SK-N-SH (cell line): ENCODE measurements around the gene PHF20. TPM values are rescaled to one million over a fixed set of nuclear protein-coding genes. Genes with fewer than 3 reads are reported as not detected.

ENCODE experiments used
- CTCF ChIA-PET: fragments of 300-600, 350-600 bp; formaldehyde crosslinking; extraction: SDS; loops from one replicate; lab custom pipeline; 2021; lab: Yijun Ruan, JAX
- POLR2A ChIA-PET: fragments of 350-600 bp; sonication (Branson Sonifier 250); formaldehyde crosslinking; extraction: SDS; loops from one replicate; lab custom pipeline; 2020; ENCODE audit warnings: antibody characterized with exemption, inconsistent platforms; lab: Yijun Ruan, JAX
- DNase-seq: peaks from one replicate; pipeline ENCODE4 v3.0.0; 2012
- H2AFZ ChIP-seq: fragments of 200-600 bp; sonication (generic); 2 replicates; pipeline ENCODE4 v1.8.1; 2016; ENCODE audit warnings: antibody characterized with exemption, mild to moderate bottlenecking, low read depth
- H3F3A ChIP-seq: fragments of 200-600 bp; sonication (generic); replicated peaks from 2 replicates; pipeline ENCODE3; 2016; ENCODE audit warnings: antibody characterized with exemption, mild to moderate bottlenecking; ENCODE audit not compliant: insufficient read depth
- H3K27ac ChIP-seq, 2 experiments: fragments of 200-500 bp in 1 of 2; fragments of 200-600 bp in 1 of 2; sonication (Bioruptor generic) in 1 of 2; sonication (generic), shearing (Covaris generic) in 1 of 2; 2 replicates each; pipeline versions ENCODE4 v1.5.1 to v1.6.1; 2014 to 2016; ENCODE audit warnings: low read depth in 2 of 2, inconsistent platforms in 1 of 2, low read length in 1 of 2, mild to moderate bottlenecking in 1 of 2, mixed read lengths in 1 of 2
- H3K27me3 ChIP-seq: fragments of 200-600 bp; sonication (generic), shearing (Covaris generic); 2 replicates; pipeline ENCODE4 v1.6.1; 2016; ENCODE audit warnings: mixed run types; ENCODE audit not compliant: insufficient read depth
- H3K36me3 ChIP-seq, 2 experiments: fragments of 200-500 bp in 1 of 2; fragments of 200-600 bp in 1 of 2; sonication (Bioruptor generic) in 1 of 2; sonication (generic) in 1 of 2; replicated peaks in 1 of 2; 2 replicates each; pipeline versions ENCODE3 to v1.5.1; 2014 to 2016; ENCODE audit warnings: low read length in 1 of 2, mild to moderate bottlenecking in 1 of 2; ENCODE audit not compliant: insufficient read depth in 2 of 2, control insufficient read depth in 1 of 2
- H3K4me1 ChIP-seq, 2 experiments: fragments of 200-500 bp in 1 of 2; fragments of 200-600 bp in 1 of 2; sonication (Bioruptor generic) in 1 of 2; sonication (generic), shearing (Covaris generic) in 1 of 2; 2 replicates each; pipeline versions ENCODE4 v1.5.1 to v1.6.1; 2014 to 2016; ENCODE audit warnings: low read depth in 1 of 2, low read length in 1 of 2, mixed run types in 1 of 2; ENCODE audit not compliant: insufficient read depth in 2 of 2, control insufficient read depth in 1 of 2
- H3K4me2 ChIP-seq: fragments of 200-600 bp; sonication (generic), shearing (Covaris generic); 2 replicates; pipeline ENCODE4 v1.6.1; 2017; ENCODE audit warnings: mixed run types
- H3K4me3 ChIP-seq, 2 experiments: fragments of 200-500 bp in 1 of 2; fragments of 200-600 bp in 1 of 2; sonication (Bioruptor generic) in 1 of 2; sonication (generic), shearing (Covaris generic) in 1 of 2; 2 replicates each; pipeline versions ENCODE4 v1.5.1 to v1.8.1; 2014 to 2016; ENCODE audit warnings: low read depth in 2 of 2, inconsistent platforms in 1 of 2, low read length in 1 of 2, mild to moderate bottlenecking in 1 of 2, mixed read lengths in 1 of 2, moderate library complexity in 1 of 2
- H3K79me2 ChIP-seq: fragments of 200-600 bp; sonication (generic); 2 replicates; pipeline ENCODE4 v1.8.1; 2017; ENCODE audit warnings: mild to moderate bottlenecking; ENCODE audit not compliant: insufficient read depth
- H3K9ac ChIP-seq: fragments of 200-600 bp; sonication (generic); 2 replicates; pipeline ENCODE4 v1.6.1; 2017; ENCODE audit warnings: mixed run types
- H3K9me2 ChIP-seq: fragments of 200-600 bp; sonication (generic); 2 replicates; pipeline ENCODE4 v1.6.1; 2017; ENCODE audit warnings: mixed run types
- H3K9me3 ChIP-seq: fragments of 200-600 bp; sonication (generic); 2 replicates; pipeline ENCODE4 v1.6.1; 2017; ENCODE audit warnings: mixed run types, mild to moderate bottlenecking, moderate library complexity
- H4K20me1 ChIP-seq: fragments of 200-600 bp; sonication (generic); 2 replicates; pipeline ENCODE4 v1.6.1; 2017; ENCODE audit warnings: mild to moderate bottlenecking, mixed run types; ENCODE audit not compliant: insufficient read depth
- ELF1 ChIP-seq: IDR thresholded peaks from 2 replicates; pipeline ENCODE4 v1.4.0; 2012
- EZH2phosphoT487 ChIP-seq: fragments of 200-600 bp; sonication (generic); IDR thresholded peaks from 2 replicates; pipeline ENCODE4 v1.6.1; 2017; ENCODE audit warnings: low read depth, mixed run types, mild to moderate bottlenecking, antibody characterized with exemption, moderate library complexity, borderline replicate concordance
- GABPA ChIP-seq: IDR thresholded peaks from 2 replicates; pipeline ENCODE4 v1.4.0; 2012; ENCODE audit warnings: low read depth, mild to moderate bottlenecking
- MEF2A ChIP-seq: IDR thresholded peaks from 2 replicates; pipeline ENCODE4 v1.4.0; 2012; ENCODE audit warnings: low read depth, borderline replicate concordance
- NFIC ChIP-seq: IDR thresholded peaks from 2 replicates; pipeline ENCODE4 v1.4.0; 2012; ENCODE audit warnings: borderline replicate concordance
- POLR2AphosphoS5 ChIP-seq: IDR thresholded peaks from 2 replicates; pipeline ENCODE4 v1.6.1; 2012; ENCODE audit warnings: low read depth, low read length
- RFX5 ChIP-seq: IDR thresholded peaks from 2 replicates; pipeline ENCODE4 v1.6.1; 2012; ENCODE audit warnings: mild to moderate bottlenecking, improper control_type of control experiment, low read length
- SIN3A ChIP-seq: IDR thresholded peaks from 2 replicates; pipeline ENCODE4 v1.6.1; 2012; ENCODE audit warnings: low read depth, mild to moderate bottlenecking, low read length, moderate library complexity, borderline replicate concordance
- TAF1 ChIP-seq: IDR thresholded peaks from 2 replicates; pipeline ENCODE4 v1.6.1; 2012; ENCODE audit warnings: low read depth, mild to moderate bottlenecking, low read length, moderate library complexity, borderline replicate concordance
- TCF12 ChIP-seq: IDR thresholded peaks from 2 replicates; pipeline ENCODE4 v1.4.0; 2012
- TEAD4 ChIP-seq: IDR thresholded peaks from 2 replicates; pipeline ENCODE4 v1.4.0; 2012; ENCODE audit warnings: mild to moderate bottlenecking, borderline replicate concordance; ENCODE audit not compliant: insufficient read depth
- WGBS: methylation state at CpG from one replicate; pipeline ENCODE4 v1.1.6; 2017; ENCODE audit warnings: low lambda C conversion rate; 5-methylcytosine and 5-hydroxymethylcytosine counted together
- polyA plus RNA-seq, 3 experiments: library from polyadenylated mRNA; depleted of rRNA; stranded (reverse); fragments of >200 nt; gene quantifications; 2 replicates each; pipeline ENCODE4 v1.2.3, GENCODE V29; 2012
- TF ChIP-seq, protein P1 (sequence below): IDR thresholded peaks from 2 replicates; pipeline ENCODE4 v1.6.1; 2012; ENCODE audit warnings: mild to moderate bottlenecking, low read depth, low read length, moderate library complexity
- TF ChIP-seq, protein P2 (sequence below): fragments of 200-600 bp; sonication (generic); IDR thresholded peaks from 2 replicates; pipeline ENCODE4 v1.6.1; 2017; ENCODE audit warnings: antibody characterized with exemption, mild to moderate bottlenecking, moderate library complexity
- TF ChIP-seq, protein P3 (sequence below): IDR thresholded peaks from 2 replicates; pipeline ENCODE4; 2012
- TF ChIP-seq, protein P4 (sequence below): IDR thresholded peaks from 2 replicates; pipeline ENCODE4 v1.4.0; 2012; ENCODE audit warnings: low read depth, borderline replicate concordance
- TF ChIP-seq, protein P5 (sequence below): fragments of 150-350 bp; IDR thresholded peaks from 2 replicates; pipeline ENCODE4 v1.6.1; 2017; ENCODE audit warnings: antibody characterized with exemption, low read length, low read depth, borderline replicate concordance

The PHF20 gene
- polyA plus RNA-seq, 1 of the 3 experiments (the other 2 are of a cell fraction): 23.8 TPM

DNA sequence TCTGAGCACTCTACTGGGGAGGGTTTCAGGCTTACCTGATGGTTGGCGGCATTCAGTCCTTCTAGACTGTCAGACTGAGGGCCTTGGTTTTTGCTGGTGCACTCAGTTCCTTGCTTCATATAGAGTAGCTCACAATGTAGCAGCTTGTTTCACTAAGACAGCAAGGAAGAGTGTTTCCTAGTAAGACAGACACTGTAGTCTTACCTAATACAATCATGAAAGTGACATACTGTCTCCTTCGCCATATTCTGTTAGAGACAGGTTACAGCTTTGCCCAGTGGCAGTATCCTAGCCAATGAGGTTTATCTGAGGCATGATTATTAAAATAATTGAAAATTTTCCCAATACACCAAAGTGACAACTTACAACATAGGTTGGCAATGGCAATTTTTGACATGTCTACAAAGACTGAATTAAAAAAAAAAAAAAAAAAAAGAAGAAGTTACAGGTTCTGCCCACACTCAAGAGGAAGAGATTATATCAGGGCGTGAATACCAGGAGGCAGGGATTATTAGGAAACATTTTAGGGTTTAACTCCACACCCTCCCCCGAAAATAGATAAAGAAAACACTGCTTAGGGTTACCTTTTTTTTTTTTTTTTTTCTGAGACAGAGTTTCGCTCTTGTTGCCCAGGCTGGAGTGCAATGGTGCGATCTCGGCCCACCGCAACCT lies 115.7 kb downstream of the PHF20 start:
- POLR2A ChIA-PET: interaction anchor here (0.6 to 2.4 kb wide), 4 partner anchors 67 to 433 kb away, joined by 3 to 14 read pairs (median 3); partner anchors contain the start of genes CEP250, RBM39 and SCAND1
- H4K20me1 ChIP-seq: no peaks in the 10 kb centered on the region
- 99% methylated on average over 7 of the region's 8 CpGs for WGBS
- H3K79me2 ChIP-seq: peaks cover 48% of the 10 kb centered on the region
- DNase-seq: no peak
- H3K27me3 ChIP-seq: no peaks in the 10 kb centered on the region
- H3K4me3 ChIP-seq: no peak overlapping the region
- TF ChIP-seq RFX5 (peak; percentile 53; the same call in 1 of the 2 replicates), NFIC (no peak)
- H3K4me2 ChIP-seq: no peak overlapping the region
- H3K9ac ChIP-seq: no peak overlapping the region
- H3K9me3 ChIP-seq: no peaks in the 10 kb centered on the region
- H3K27ac ChIP-seq: peak overlapping the region; percentile 88 to 100; a peak in 3 of 4 replicates
- peaks cover 32% of the 10 kb centered on the region for H3F3A ChIP-seq
- H3K4me1 ChIP-seq: peaks cover 14 to 25% of the 10 kb centered on the region in 2 experiments
- H3K9me2 ChIP-seq: no peaks in the 10 kb centered on the region
- H2AFZ ChIP-seq: no peak overlapping the region
- H3K36me3 ChIP-seq: peaks cover 0 to 20% of the 10 kb centered on the region in 2 experiments
- CTCF ChIA-PET: interaction anchor here (0.9 to 5.8 kb wide), 3 partner anchors 67 to 425 kb away, joined by 3 to 40 read pairs (median 28); partner anchors contain the start of genes RBM39 and SCAND1

DNA sequence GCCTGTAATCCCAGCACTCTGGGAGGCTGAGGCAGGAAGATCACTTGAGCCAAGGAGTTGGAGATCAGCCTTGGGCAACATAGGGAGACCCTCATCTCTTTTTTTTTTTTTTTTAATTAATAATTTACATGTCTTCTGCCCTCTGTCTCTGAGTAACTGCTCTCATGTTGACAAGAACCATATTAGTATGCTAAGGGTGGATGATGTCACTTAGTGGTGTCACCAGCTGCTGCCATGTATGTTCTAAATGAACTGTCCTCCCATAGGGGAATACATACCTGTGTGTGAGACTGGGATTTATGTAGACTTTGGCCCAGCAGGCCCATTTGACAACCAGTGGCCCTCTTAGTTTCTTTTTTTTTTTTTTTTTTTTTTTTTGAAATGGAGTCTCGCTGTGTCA lies 116.8 kb downstream of the PHF20 start:
- Histone ChIP-seq H3K36me3 (peaks cover 0 to 20% of the 10 kb centered on the region in 2 experiments), H2AFZ (no peak overlapping the region), H3K4me1 (peaks cover 5 to 20% of the 10 kb centered on the region in 2 experiments)
- TF ChIP-seq POLR2AphosphoS5: no peak
- no peak for TF ChIP-seq NFIC
- TF ChIP-seq, protein P1, sequence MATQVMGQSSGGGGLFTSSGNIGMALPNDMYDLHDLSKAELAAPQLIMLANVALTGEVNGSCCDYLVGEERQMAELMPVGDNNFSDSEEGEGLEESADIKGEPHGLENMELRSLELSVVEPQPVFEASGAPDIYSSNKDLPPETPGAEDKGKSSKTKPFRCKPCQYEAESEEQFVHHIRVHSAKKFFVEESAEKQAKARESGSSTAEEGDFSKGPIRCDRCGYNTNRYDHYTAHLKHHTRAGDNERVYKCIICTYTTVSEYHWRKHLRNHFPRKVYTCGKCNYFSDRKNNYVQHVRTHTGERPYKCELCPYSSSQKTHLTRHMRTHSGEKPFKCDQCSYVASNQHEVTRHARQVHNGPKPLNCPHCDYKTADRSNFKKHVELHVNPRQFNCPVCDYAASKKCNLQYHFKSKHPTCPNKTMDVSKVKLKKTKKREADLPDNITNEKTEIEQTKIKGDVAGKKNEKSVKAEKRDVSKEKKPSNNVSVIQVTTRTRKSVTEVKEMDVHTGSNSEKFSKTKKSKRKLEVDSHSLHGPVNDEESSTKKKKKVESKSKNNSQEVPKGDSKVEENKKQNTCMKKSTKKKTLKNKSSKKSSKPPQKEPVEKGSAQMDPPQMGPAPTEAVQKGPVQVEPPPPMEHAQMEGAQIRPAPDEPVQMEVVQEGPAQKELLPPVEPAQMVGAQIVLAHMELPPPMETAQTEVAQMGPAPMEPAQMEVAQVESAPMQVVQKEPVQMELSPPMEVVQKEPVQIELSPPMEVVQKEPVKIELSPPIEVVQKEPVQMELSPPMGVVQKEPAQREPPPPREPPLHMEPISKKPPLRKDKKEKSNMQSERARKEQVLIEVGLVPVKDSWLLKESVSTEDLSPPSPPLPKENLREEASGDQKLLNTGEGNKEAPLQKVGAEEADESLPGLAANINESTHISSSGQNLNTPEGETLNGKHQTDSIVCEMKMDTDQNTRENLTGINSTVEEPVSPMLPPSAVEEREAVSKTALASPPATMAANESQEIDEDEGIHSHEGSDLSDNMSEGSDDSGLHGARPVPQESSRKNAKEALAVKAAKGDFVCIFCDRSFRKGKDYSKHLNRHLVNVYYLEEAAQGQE: no peak
- no peak for TF ChIP-seq MEF2A
- TF ChIP-seq, protein P2, sequence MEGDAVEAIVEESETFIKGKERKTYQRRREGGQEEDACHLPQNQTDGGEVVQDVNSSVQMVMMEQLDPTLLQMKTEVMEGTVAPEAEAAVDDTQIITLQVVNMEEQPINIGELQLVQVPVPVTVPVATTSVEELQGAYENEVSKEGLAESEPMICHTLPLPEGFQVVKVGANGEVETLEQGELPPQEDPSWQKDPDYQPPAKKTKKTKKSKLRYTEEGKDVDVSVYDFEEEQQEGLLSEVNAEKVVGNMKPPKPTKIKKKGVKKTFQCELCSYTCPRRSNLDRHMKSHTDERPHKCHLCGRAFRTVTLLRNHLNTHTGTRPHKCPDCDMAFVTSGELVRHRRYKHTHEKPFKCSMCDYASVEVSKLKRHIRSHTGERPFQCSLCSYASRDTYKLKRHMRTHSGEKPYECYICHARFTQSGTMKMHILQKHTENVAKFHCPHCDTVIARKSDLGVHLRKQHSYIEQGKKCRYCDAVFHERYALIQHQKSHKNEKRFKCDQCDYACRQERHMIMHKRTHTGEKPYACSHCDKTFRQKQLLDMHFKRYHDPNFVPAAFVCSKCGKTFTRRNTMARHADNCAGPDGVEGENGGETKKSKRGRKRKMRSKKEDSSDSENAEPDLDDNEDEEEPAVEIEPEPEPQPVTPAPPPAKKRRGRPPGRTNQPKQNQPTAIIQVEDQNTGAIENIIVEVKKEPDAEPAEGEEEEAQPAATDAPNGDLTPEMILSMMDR: no peak
- TF ChIP-seq TCF12: no peak
- no peak for TF ChIP-seq GABPA
- TF ChIP-seq, protein P3, sequence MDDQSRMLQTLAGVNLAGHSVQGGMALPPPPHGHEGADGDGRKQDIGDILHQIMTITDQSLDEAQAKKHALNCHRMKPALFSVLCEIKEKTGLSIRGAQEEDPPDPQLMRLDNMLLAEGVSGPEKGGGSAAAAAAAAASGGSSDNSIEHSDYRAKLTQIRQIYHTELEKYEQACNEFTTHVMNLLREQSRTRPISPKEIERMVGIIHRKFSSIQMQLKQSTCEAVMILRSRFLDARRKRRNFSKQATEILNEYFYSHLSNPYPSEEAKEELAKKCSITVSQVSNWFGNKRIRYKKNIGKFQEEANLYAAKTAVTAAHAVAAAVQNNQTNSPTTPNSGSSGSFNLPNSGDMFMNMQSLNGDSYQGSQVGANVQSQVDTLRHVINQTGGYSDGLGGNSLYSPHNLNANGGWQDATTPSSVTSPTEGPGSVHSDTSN: no peak
- no peak for TF ChIP-seq EZH2phosphoT487
- TF ChIP-seq TAF1: no peak
- TF ChIP-seq SIN3A: no peak
- no peak for TF ChIP-seq ELF1
- no peak for TF ChIP-seq TEAD4
- TF ChIP-seq, protein P4, sequence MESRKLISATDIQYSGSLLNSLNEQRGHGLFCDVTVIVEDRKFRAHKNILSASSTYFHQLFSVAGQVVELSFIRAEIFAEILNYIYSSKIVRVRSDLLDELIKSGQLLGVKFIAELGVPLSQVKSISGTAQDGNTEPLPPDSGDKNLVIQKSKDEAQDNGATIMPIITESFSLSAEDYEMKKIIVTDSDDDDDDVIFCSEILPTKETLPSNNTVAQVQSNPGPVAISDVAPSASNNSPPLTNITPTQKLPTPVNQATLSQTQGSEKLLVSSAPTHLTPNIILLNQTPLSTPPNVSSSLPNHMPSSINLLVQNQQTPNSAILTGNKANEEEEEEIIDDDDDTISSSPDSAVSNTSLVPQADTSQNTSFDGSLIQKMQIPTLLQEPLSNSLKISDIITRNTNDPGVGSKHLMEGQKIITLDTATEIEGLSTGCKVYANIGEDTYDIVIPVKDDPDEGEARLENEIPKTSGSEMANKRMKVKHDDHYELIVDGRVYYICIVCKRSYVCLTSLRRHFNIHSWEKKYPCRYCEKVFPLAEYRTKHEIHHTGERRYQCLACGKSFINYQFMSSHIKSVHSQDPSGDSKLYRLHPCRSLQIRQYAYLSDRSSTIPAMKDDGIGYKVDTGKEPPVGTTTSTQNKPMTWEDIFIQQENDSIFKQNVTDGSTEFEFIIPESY: no peak
- TF ChIP-seq, protein P5, sequence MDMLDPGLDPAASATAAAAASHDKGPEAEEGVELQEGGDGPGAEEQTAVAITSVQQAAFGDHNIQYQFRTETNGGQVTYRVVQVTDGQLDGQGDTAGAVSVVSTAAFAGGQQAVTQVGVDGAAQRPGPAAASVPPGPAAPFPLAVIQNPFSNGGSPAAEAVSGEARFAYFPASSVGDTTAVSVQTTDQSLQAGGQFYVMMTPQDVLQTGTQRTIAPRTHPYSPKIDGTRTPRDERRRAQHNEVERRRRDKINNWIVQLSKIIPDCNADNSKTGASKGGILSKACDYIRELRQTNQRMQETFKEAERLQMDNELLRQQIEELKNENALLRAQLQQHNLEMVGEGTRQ: no peak
- TF ChIP-seq, all 33 proteins: peak for 0
- Histone ChIP-seq H3K9me2 (no peaks in the 10 kb centered on the region), H3K27ac (no peak overlapping the region; a peak in 1 of 4 replicates), H3K9ac (no peak overlapping the region), H3K9me3 (no peaks in the 10 kb centered on the region), H3K4me3 (no peak overlapping the region), H3K79me2 (peaks cover 56% of the 10 kb centered on the region), H4K20me1 (no peaks in the 10 kb centered on the region), H3K27me3 (no peaks in the 10 kb centered on the region), H3K4me2 (no peak overlapping the region), H3F3A (peaks cover 21% of the 10 kb centered on the region)
- no peak for DNase-seq
- ChIA-PET POLR2A (no interaction called here), CTCF (no interaction called here)
- 89% methylated on average over 1 of the region's 1 CpG for WGBS
